GM10248 (cell line): ENCODE results near the gene TBC1D9.

Source experiments
- CTCF ChIA-PET: fragments of 300-600 bp; sonication (Branson Sonifier 250); formaldehyde crosslinking; extraction: SDS; loops from one replicate; lab custom pipeline; 2021; ENCODE audit warnings: antibody characterized with exemption; lab: Yijun Ruan, JAX
- POLR2A ChIA-PET: fragments of 350-650 bp; sonication (Branson Sonifier 250); formaldehyde crosslinking; extraction: SDS; loops from one replicate; lab custom pipeline; 2020; ENCODE audit warnings: antibody characterized with exemption; lab: Yijun Ruan, JAX
- DNase-seq: peaks from one replicate; pipeline ENCODE4 v3.0.0; 2012; ENCODE audit errors: extremely low spot score
- TF ChIP-seq, protein P1 (sequence below): IDR thresholded peaks from 2 replicates; pipeline ENCODE4 v1.5.1; 2012; ENCODE audit warnings: mild to moderate bottlenecking, low read depth; ENCODE audit errors: extremely low read depth, missing control alignments, control extremely low read depth

The TBC1D9 gene

DNA sequence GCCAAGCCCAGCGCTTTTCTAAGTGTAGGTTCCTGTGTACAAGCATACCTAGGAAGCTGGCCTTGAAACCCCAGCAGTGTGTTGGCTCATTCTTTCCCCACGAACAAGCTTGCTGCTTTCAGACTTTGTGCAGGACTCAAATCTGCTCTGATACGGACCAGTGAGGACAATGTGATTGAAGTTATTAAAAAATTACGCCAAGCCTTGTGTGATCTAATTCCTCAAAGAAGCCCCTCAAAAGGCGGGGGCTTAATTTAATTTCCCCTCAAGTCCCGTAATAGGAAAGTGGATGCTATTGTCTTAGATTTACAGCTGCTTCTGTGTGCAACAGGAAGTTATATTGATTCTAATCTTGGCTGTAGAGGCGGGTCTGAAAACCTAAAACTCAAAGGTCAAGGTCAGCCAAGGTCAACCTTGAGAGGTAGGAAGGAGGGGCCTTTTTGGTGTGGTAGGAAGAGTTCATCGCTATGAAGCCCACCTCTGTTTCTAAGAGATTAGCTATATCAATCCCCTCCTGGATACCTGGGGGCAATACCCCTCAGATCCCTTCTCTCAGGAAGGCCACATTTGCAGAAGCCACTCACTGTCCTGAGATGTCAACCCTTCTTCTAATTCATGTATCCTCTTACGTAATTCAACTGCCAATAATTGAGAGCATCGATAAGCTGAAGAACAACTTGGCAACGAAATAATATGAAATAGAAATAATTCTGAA is 45.1 kb downstream of the TBC1D9 start:
- POLR2A ChIA-PET, result no interaction called here
- CTCF ChIA-PET, result interaction anchor here (1.2 to 2.3 kb wide), 2 partner anchors 9 to 25 kb away, joined by 3 to 11 read pairs; no protein-coding TSS in a partner anchor
- no peak for DNase-seq
- TF ChIP-seq, protein P1, sequence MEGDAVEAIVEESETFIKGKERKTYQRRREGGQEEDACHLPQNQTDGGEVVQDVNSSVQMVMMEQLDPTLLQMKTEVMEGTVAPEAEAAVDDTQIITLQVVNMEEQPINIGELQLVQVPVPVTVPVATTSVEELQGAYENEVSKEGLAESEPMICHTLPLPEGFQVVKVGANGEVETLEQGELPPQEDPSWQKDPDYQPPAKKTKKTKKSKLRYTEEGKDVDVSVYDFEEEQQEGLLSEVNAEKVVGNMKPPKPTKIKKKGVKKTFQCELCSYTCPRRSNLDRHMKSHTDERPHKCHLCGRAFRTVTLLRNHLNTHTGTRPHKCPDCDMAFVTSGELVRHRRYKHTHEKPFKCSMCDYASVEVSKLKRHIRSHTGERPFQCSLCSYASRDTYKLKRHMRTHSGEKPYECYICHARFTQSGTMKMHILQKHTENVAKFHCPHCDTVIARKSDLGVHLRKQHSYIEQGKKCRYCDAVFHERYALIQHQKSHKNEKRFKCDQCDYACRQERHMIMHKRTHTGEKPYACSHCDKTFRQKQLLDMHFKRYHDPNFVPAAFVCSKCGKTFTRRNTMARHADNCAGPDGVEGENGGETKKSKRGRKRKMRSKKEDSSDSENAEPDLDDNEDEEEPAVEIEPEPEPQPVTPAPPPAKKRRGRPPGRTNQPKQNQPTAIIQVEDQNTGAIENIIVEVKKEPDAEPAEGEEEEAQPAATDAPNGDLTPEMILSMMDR, result no peak

DNA sequence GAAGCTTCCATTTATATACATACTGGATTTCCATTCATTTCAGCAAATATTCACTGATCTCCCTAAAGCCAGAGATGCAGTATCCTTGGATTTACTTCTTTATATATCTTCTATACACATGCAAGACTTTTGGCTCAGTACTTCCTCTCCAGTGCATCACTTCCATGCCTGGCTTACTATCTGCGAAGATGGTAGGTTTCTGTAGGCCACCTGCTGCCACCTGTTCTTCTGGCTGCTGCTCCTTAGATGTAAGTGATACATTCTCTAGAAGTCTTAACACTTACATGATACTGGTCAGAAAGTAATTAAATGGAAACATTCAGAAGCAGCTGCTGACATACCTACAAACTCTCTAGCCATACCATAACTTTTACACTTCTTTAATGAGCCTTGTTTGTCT is 48.9 kb downstream of the TBC1D9 start:
- DNase-seq, result no peak
- ChIA-PET POLR2A (no interaction called here), CTCF (interaction anchor here (1.5 to 1.6 kb wide), 2 partner anchors 11 to 12 kb away, joined by 3 to 4 read pairs; no protein-coding TSS in a partner anchor)
- TF ChIP-seq, protein P1, result no peak

DNA sequence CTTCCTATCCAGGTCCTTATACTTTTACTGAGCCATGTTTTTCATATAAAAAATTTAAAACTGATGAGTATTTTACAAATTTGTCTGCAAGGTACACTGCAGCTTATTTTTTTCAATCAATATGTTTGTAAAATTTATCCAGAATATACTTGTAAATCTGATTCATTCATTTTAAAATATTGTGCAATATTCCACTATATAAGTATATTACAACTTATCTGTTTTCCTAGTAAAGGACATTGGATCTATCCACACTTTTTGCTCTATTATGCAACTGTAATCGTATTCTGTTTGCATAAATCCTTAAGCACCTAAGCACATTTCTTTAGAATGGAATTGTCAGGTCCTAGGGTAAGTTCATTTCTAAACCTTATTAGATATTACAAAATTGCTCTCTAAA is 49.5 kb downstream of the TBC1D9 start:
- CTCF ChIA-PET, result interaction anchor here (1.5 to 1.6 kb wide), 2 partner anchors 11 to 12 kb away, joined by 3 to 4 read pairs; no protein-coding TSS in a partner anchor
- POLR2A ChIA-PET, result no interaction called here
- TF ChIP-seq, protein P1, result no peak
- no peak for DNase-seq

DNA sequence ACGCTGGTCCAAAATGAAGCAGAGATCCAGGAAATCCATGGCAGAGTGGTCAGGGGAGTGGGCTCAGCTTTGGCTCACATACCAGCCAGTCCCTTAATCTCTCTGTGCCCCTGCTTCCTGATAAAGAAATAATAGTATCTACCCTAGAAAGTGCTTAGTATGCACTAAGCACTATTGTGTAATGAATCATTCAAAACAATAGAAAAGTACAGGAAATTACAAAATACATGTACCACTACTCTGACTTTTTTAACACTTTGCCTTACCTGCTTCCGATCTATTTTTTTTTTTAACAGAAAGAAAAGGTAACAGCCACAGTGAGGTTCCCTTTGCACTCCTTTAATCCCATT is 49.9 kb downstream of the TBC1D9 start:
- TF ChIP-seq, protein P1, result no peak
- ChIA-PET POLR2A (no interaction called here), CTCF (interaction anchor here (1.5 kb wide), 1 partner anchor 11 kb away, joined by 3 read pairs; no protein-coding TSS in a partner anchor)
- DNase-seq, result no peak

DNA sequence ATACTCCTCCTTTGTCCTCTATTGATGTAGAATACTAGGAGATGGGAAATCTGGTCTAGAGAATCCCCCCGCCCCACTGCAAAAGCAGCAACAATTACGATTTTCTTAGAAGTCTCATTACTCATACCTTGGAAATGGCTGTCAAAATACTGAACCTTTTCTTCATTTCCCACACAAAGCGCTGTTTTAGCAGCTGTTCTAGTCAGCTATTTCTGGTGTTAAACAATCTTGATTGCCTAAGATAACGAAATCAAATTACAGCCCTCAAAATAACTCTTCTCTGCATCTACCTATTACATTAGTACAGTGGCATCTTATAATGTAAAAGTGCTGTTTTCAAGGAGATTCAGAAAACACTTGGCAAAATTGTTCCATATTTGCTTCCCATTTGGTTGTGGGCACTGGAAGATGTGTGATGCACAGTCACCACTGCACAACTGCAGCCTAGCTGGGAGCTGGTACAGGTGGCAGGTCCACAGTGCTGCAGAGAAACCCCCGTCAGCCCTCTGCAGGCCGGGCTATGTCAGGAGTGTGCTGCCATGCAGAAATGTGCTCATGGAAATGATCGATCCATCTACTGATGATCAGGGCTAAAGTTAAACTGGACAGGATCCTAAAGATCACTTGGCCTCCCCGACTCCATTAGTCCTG is 50.4 kb downstream of the TBC1D9 start:
- ChIA-PET POLR2A (no interaction called here), CTCF (no interaction called here)
- no peak for DNase-seq
- TF ChIP-seq, protein P1, result no peak

DNA sequence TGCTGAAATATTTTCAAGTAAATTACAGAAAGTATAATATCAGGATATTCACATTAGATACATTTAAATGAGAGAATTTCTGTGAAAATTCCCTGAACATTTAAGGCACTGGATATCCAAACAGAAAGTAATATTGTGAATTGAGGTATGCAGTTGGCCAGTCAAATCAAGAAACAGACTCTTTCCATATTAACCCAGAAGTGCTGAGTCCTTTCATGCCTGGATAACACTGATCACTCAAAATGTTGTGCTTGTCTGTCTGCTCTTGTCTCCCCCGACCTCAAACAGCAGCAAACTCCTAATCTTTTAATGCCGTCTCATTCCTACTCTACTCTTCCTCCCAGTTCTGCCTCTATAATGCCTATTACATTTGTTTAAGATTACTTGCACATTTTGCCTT is 51.2 kb downstream of the TBC1D9 start:
- ChIA-PET CTCF (no interaction called here), POLR2A (no interaction called here)
- TF ChIP-seq, protein P1, result no peak
- no peak for DNase-seq
